ENCODE measurements around the gene MLEC.

Gene MLEC

DNA sequence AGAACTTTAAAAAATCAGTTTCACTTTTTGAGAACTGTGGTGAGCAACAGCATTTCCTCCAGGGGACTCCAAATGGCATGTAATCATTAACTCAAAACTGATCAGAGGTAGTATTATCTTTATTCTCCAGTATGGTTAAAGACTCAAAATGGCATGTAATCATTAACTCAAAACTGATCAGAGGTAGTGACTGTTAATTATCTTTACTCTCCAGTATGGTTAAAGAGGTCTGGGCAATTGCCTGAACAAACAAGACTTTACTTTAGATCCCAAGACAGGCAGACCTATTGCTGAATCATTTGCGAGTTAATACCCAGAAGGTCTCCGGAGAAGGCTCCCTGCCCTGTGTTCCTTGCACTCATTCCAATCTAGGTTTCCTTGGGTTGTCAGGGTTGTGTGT is 32.1 kb downstream of the MLEC start:
- no peak overlapping the region for H3K4me3 ChIP-seq (ENCODE audit: low read depth, low read length)
- in situ Hi-C loops (cut with HindIII; ENCODE audit: low sequenced_read_pairs), result no loop called here
- no peak for TF ChIP-seq CTCF (IDR thresholded peaks at IDR 0.05; ENCODE audit: low read depth, low read length)
- DNase-seq (ENCODE audit: low read depth, low spot score), result no peak

- no peak for DNase-seq (ENCODE audit: low read depth, low spot score)
- in situ Hi-C loops (cut with HindIII; ENCODE audit: low sequenced_read_pairs), result no loop called here
- no peak for TF ChIP-seq CTCF (IDR thresholded peaks at IDR 0.05; ENCODE audit: low read depth, low read length)
- H3K4me3 ChIP-seq (ENCODE audit: low read depth, low read length), result no peak overlapping the region
These were observed 32.7 kb downstream of the MLEC start for GRCh38 chr12:120719496-120720233.

DNA sequence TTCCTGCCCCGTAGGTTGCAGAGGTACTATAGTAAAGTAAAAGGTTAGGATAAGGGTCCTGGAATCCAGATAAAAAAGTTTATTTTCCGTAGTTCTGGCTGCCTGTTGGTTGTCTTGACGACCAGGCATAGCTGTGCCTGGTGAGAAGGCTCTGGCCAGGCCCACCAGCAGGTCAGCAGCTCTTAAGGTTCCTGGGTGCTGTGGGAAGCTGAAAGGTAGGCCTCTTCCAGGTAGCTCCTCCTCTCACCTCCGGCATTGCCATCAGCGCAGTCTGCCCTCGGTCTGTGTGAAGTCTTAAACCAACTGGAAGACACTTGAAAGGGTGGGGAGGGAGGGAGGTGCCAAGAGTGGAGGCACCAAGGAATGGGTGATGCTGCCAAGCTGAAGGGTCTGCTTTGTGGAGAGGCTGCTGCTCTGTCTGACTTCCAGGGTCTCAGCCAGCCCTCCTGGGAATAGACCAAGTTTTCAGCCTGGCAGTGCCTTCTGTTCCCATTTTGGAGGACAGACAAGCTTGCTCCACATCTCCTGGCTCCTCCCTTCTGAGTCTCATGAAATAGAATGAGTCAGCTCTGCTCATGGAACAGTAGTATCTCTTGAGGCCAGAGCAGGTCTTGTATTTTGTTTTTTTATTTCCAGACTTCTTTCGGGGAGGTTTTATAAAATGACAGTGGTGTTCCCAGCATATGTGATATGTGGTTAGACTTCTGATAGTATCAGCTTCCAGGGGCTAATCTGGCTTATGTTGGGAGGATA is 33.5 kb downstream of the MLEC start:
- DNase-seq (ENCODE audit: low read depth, low spot score), result peak; percentile 58
- no peak overlapping the region for H3K4me3 ChIP-seq (ENCODE audit: low read depth, low read length)
- in situ Hi-C loops (cut with HindIII; ENCODE audit: low sequenced_read_pairs), result no loop called here
- no peak for TF ChIP-seq CTCF (IDR thresholded peaks at IDR 0.05; ENCODE audit: low read depth, low read length)

GRCh38 chr12:120720987-120721801 is 34.2 kb downstream of the MLEC start:
- in situ Hi-C loops (cut with HindIII; ENCODE audit: low sequenced_read_pairs), result no loop called here
- TF ChIP-seq CTCF (IDR thresholded peaks at IDR 0.05; ENCODE audit: low read depth, low read length), result no peak
- no peak overlapping the region for H3K4me3 ChIP-seq (ENCODE audit: low read depth, low read length)
- DNase-seq (ENCODE audit: low read depth, low spot score), result no peak

DNA sequence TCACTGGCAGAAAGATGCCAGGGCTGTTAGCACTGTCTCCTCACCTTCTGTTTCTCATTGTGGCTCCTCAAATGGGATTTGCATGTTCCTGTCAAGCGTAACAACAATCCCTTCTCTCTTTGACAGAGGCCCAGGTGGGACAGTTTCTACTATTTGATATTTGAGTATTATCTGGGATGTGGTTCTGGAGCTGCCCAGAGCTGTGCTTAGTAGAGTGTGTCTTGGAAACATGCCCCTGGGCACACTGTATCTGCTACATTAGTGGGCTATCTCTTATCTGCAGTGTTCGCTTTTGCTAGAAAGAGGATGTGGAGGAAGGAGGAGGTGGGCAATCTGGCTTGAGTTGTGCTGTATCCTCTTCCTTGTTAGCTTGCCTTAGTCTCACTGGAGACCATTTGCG is 34.9 kb downstream of the MLEC start:
- no peak for TF ChIP-seq CTCF (IDR thresholded peaks at IDR 0.05; ENCODE audit: low read depth, low read length)
- no peak overlapping the region for H3K4me3 ChIP-seq (ENCODE audit: low read depth, low read length)
- in situ Hi-C loops (cut with HindIII; ENCODE audit: low sequenced_read_pairs), result no loop called here
- DNase-seq (ENCODE audit: low read depth, low spot score), result no peak

DNA sequence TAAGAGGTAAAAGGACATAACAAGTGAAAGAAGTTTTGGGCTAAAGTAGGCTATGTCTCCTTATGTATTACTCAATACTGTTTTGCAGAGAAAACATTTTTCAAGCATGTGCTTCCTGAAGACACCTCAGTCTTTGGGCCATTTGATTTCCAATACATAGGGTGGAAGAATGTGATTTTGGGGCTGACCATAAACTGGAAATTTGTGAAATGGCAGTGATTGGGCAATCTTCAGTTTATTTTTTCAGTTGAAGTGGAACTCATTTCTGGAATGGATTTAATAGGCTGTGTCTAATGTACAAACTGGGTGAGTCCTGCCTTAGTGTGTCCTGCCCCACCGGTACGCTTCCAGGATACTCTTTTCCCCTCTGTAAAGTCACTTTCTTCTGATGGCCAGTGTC is 35.8 kb downstream of the MLEC start:
- no peak for DNase-seq (ENCODE audit: low read depth, low spot score)
- in situ Hi-C loops (cut with HindIII; ENCODE audit: low sequenced_read_pairs), result no loop called here
- no peak for TF ChIP-seq CTCF (IDR thresholded peaks at IDR 0.05; ENCODE audit: low read depth, low read length)

More for the DNA sequence above, 35.8 kb downstream of the MLEC start:
- no peak overlapping the region for H3K4me3 ChIP-seq (ENCODE audit: low read depth, low read length)

Measured in astrocyte of the spinal cord (primary cell).